ENCODE measurements around the gene FGF22. TPM values are rescaled to one million over a fixed set of nuclear protein-coding genes. Genes with fewer than 3 reads are reported as not detected.
A peak's percentile ranks its signal among the peaks of the same experiment; 100 is the strongest.

Gene FGF22
- total RNA-seq, 6 donors from 2014 or later: 0.40 to 6.3 (median 1.2) TPM; not detected in 1

DNA sequence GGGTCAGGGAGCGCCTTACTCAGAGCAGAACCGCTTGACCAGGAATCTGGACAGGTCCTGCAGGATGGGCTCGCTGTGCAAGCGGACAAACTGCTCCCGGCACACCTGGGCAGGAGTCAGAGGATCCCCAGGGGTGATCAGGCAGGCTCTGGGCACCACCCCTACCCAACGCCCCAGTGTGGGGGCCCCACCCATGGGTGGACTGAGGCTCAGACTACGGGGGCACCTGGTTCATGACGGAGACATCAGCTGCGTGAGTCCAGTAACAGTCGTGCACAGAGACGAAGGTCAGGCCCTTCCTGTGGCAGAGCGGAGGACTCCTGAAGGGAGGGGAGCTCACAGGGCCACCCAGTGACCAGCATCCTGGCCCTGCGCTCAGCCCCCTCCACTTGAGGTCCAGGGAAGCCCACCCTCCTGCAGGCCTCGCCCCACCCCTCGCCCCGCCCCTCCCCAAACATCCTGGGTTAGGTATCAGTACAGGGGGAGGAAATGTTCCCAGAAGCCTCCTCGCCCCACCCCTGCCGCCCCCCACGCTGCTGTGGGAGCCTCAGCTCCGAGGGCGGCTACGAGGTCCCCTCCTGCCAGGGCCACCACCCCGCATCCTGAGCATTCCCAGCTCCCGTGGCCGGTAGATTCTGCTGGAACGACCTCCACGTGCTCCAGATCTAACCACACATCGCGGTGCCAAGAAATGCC is 22.0 kb upstream of the FGF22 start:
- H3K36me3 ChIP-seq: peaks cover 16 to 60% (median 47%) of the 10 kb centered on the region in 4 donors
- WGBS, 2 donors: 89 to 94% methylated on average over 6 to 27 of the region's 29 CpGs
- peaks cover 0 to 7% (median 0%) of the 10 kb centered on the region in 4 donors for H3K27me3 ChIP-seq
- H3K9me3 ChIP-seq: no peaks in the 10 kb centered on the region
- no peak overlapping the region for H3K27ac ChIP-seq
- no peak overlapping the region for H3K4me3 ChIP-seq
- peaks cover 0 to 12% (median 2%) of the 10 kb centered on the region in 4 donors for H3K4me1 ChIP-seq
- TF ChIP-seq, protein P1, sequence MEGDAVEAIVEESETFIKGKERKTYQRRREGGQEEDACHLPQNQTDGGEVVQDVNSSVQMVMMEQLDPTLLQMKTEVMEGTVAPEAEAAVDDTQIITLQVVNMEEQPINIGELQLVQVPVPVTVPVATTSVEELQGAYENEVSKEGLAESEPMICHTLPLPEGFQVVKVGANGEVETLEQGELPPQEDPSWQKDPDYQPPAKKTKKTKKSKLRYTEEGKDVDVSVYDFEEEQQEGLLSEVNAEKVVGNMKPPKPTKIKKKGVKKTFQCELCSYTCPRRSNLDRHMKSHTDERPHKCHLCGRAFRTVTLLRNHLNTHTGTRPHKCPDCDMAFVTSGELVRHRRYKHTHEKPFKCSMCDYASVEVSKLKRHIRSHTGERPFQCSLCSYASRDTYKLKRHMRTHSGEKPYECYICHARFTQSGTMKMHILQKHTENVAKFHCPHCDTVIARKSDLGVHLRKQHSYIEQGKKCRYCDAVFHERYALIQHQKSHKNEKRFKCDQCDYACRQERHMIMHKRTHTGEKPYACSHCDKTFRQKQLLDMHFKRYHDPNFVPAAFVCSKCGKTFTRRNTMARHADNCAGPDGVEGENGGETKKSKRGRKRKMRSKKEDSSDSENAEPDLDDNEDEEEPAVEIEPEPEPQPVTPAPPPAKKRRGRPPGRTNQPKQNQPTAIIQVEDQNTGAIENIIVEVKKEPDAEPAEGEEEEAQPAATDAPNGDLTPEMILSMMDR (IDR thresholded peaks at IDR 0.05): no peak
- no peak for TF ChIP-seq EP300 (IDR thresholded peaks at IDR 0.05)
- no peak for TF ChIP-seq POLR2A (IDR thresholded peaks at IDR 0.05)
- no peak for TF ChIP-seq POLR2AphosphoS5 (IDR thresholded peaks at IDR 0.05)
- no peak for ATAC-seq (ENCODE audit: low FRiP score in 2 of 2)
- peak in 1 of 2 donors; percentile 66 for DNase-seq

- ATAC-seq (ENCODE audit: low FRiP score in 2 of 2) (no peak), DNase-seq (peak in 1 of 2 donors; percentile 78)
- no peaks in the 10 kb centered on the region for H3K9me3 ChIP-seq
- 95 to 96% methylated on average over 15 to 19 of the region's 19 CpGs for WGBS, 2 donors
- no peak overlapping the region for H3K4me3 ChIP-seq
- no peak overlapping the region for H3K27ac ChIP-seq
- TF ChIP-seq POLR2A (IDR thresholded peaks at IDR 0.05) (no peak), EP300 (IDR thresholded peaks at IDR 0.05) (no peak), POLR2AphosphoS5 (IDR thresholded peaks at IDR 0.05) (no peak)
- TF ChIP-seq, protein P1 (IDR thresholded peaks at IDR 0.05): no peak
- peaks cover 0 to 12% (median 2%) of the 10 kb centered on the region in 4 donors for H3K4me1 ChIP-seq
- H3K36me3 ChIP-seq: peaks cover 16 to 66% (median 52%) of the 10 kb centered on the region in 4 donors
- peaks cover 0 to 7% (median 0%) of the 10 kb centered on the region in 4 donors for H3K27me3 ChIP-seq
Observed at GRCh38 chr19:618247-618619, 21.4 kb upstream of the FGF22 start.

GRCh38 chr19:618674-619285 is 20.9 kb upstream of the FGF22 start:
- H3K27me3 ChIP-seq: peaks cover 0 to 7% (median 0%) of the 10 kb centered on the region in 4 donors
- TF ChIP-seq POLR2AphosphoS5 (IDR thresholded peaks at IDR 0.05): no peak
- TF ChIP-seq, protein P1 (IDR thresholded peaks at IDR 0.05): no peak
- TF ChIP-seq POLR2A (IDR thresholded peaks at IDR 0.05): no peak
- TF ChIP-seq EP300 (IDR thresholded peaks at IDR 0.05): no peak
- no peak for ATAC-seq (ENCODE audit: low FRiP score in 2 of 2)
- no peak overlapping the region for H3K4me3 ChIP-seq
- H3K36me3 ChIP-seq: peaks cover 16 to 71% (median 56%) of the 10 kb centered on the region in 4 donors
- DNase-seq: peak in 1 of 2 donors; percentile 61
- WGBS, 2 donors: 93 to 97% methylated on average over 26 to 27 of the region's 27 CpGs
- H3K4me1 ChIP-seq: peaks cover 0 to 12% (median 2%) of the 10 kb centered on the region in 4 donors
- H3K27ac ChIP-seq: no peak overlapping the region
- H3K9me3 ChIP-seq: no peaks in the 10 kb centered on the region

GRCh38 chr19:619286-620002 is 20.2 kb upstream of the FGF22 start:
- no peak overlapping the region for H3K4me3 ChIP-seq
- peaks cover 0 to 7% (median 0%) of the 10 kb centered on the region in 4 donors for H3K27me3 ChIP-seq
- H3K27ac ChIP-seq: no peak overlapping the region
- peak in 1 of 2 donors; percentile 81 for DNase-seq
- H3K36me3 ChIP-seq: peaks cover 16 to 78% (median 62%) of the 10 kb centered on the region in 4 donors
- H3K9me3 ChIP-seq: no peaks in the 10 kb centered on the region
- peaks cover 0 to 12% (median 2%) of the 10 kb centered on the region in 4 donors for H3K4me1 ChIP-seq
- TF ChIP-seq, protein P1 (IDR thresholded peaks at IDR 0.05): no peak
- no peak for TF ChIP-seq EP300 (IDR thresholded peaks at IDR 0.05)
- TF ChIP-seq POLR2AphosphoS5 (IDR thresholded peaks at IDR 0.05): no peak
- TF ChIP-seq POLR2A (IDR thresholded peaks at IDR 0.05): no peak
- 96 to 97% methylated on average over 36 to 45 of the region's 47 CpGs for WGBS, 2 donors
- no peak for ATAC-seq (ENCODE audit: low FRiP score in 2 of 2)

All from upper lobe of left lung (tissue), 6 donors.